LNCaP clone FGC (cell line): Measurements from ENCODE around the gene POLA1.

ENCODE experiments used
- DNase-seq: peaks from one replicate; pipeline ENCODE4 v3.0.0-alpha.2; 2011; ENCODE audit warnings: low read depth
- H3K4me3 ChIP-seq: 2 replicates; pipeline ENCODE4 v1.5.1; 2011; ENCODE audit warnings: mild to moderate bottlenecking, low read depth, low read length, control low read depth
- TF ChIP-seq, protein P1 (sequence below): IDR thresholded peaks from 2 replicates; pipeline ENCODE4 v1.5.1; 2012; ENCODE audit warnings: mild to moderate bottlenecking; ENCODE audit not compliant: control insufficient read depth, insufficient read depth; ENCODE audit errors: extremely low read depth

The POLA1 gene

DNA sequence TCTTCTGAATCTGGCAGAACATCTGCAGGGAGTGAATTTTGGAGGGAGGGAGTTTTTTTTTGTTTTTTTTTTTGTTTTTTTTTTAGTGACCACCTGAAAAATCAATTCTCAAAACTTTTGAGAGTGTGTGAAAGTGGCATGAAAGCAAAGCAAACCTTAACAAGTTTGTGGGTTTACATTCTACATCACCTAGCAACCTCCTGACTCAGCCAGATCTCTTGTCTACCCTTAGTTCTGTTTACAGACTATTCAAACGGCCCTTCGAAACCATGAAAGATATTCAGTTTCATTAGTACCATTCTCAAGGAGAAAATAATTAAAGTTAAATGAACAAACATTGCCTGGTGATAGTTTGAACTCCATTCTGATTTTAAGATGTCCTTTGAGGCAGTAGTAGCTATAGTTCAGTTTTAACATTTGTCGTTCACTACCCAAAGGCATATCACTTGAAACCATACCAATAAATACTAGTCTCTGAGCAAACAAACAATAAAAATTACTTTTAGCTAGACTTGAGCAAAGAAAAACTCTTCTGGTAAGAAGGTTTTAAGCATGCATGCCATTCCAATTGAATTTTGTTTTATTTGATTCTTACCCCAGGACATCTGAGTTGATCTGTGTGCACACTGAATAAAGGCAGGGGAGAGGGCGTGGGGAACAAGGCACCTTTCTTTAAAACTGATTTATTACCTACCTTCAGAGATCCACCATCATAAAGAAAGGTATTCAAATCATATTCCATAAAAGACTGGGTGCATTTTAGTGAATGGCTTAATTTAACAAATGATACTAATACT, 184.3 kb downstream of the POLA1 start:
- peak overlapping the region; percentile 25; the same call in 1 of the 2 replicates for H3K4me3 ChIP-seq
- no peak for DNase-seq

DNA sequence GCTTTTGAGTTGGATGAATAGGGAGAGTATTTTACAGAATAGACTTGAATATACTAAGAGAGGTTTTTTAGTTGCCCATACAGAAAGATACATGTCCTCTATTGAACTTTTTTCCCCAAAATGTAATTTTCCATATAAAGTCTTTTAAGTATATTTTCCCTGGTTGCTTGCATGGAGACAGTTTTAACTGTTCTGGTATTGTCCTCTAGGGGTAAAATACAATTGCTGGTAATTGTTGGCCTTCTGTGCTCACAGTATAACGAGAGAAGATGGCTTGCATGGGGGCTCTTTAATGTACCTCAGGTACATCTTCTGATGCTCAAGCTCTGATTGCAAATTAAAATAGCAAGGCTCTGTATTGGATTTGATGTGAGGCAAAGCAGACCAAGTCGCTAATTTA, 186.0 kb downstream of the POLA1 start:
- TF ChIP-seq, protein P1, sequence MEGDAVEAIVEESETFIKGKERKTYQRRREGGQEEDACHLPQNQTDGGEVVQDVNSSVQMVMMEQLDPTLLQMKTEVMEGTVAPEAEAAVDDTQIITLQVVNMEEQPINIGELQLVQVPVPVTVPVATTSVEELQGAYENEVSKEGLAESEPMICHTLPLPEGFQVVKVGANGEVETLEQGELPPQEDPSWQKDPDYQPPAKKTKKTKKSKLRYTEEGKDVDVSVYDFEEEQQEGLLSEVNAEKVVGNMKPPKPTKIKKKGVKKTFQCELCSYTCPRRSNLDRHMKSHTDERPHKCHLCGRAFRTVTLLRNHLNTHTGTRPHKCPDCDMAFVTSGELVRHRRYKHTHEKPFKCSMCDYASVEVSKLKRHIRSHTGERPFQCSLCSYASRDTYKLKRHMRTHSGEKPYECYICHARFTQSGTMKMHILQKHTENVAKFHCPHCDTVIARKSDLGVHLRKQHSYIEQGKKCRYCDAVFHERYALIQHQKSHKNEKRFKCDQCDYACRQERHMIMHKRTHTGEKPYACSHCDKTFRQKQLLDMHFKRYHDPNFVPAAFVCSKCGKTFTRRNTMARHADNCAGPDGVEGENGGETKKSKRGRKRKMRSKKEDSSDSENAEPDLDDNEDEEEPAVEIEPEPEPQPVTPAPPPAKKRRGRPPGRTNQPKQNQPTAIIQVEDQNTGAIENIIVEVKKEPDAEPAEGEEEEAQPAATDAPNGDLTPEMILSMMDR: no peak
- no peak for DNase-seq
- no peak overlapping the region for H3K4me3 ChIP-seq

More for the DNA sequence above, 184.3 kb downstream of the POLA1 start:
- TF ChIP-seq, protein P1: no peak

DNA sequence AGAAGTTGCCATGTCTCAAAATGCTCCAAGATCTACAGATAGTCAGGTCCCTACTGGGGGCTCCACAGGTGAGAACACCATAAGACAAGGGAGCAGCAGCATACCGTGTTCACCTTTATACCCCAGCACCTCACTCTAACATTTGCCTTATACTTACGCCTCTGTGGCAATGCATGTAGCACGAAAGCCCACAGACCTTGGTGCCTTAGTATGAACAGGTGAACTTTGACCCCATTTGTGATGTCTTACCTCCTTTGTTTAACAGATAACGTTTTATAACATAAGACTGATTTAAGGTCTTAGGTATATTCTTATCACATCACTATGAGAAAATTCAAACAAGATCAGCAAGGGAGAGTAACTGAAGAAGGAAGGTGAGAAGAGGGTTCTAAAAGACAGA, 193.2 kb downstream of the POLA1 start:
- TF ChIP-seq, protein P1: no peak
- H3K4me3 ChIP-seq: no peak overlapping the region
- DNase-seq: no peak

DNA sequence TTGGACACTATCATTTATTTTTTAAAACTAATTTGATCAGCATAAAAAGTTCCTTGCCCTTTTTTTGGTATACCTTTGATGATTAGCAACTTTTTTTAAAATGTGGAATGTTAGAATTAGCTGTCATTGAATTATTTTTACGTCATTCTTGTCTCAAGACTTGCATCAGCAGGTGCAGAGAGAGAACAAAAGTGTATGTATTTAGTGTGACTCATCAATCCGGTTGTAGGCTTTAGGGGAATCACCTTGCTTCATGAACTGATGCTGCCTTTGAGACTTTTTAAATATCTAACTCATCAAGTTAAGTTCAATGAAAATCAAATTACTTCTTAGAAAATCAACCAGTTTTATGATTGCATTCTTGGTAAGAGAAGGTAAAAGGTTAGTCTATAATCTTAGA, 197.0 kb downstream of the POLA1 start:
- no peak for DNase-seq
- TF ChIP-seq, protein P1: no peak
- H3K4me3 ChIP-seq: no peak overlapping the region

DNA sequence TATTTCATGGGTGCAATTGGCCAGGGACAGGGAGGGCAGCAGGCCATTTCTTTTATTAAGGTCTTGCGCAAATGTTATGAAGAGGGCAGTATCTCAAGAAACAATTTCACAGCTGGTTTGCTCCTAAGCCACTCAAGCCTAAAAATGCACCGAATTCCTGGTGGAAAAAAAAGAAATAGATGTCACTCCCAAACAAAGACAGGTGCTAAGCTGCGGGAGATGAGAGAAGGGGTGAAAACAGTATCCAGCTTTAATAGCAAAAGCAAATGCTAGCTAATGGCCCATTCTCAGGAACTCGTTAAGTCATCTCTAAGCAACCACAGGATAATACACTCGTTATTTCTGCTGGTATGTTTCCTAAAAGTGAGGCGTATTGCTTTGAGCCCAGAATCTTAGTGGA, 205.7 kb downstream of the POLA1 start:
- H3K4me3 ChIP-seq: no peak overlapping the region
- DNase-seq: no peak
- TF ChIP-seq, protein P1: no peak

DNA sequence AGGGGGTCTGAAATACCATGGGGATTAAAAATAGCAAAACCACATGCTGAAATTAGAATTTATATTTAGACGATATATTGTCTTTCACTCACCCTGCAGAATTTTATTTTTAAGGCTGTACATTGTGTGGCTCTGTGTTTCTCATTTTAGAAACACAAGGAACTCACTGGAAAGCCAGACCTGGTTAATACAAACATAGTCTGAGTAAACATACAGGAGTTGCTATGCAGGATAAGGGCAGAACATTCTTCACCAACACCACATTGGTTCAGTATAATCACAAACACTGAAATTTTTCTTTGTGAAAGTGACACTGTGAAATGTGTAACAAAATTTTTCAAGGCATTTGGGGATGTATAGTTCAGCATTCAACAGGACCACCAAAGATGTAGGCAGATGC, 206.5 kb downstream of the POLA1 start:
- DNase-seq: no peak
- TF ChIP-seq, protein P1: no peak
- H3K4me3 ChIP-seq: no peak overlapping the region

DNA sequence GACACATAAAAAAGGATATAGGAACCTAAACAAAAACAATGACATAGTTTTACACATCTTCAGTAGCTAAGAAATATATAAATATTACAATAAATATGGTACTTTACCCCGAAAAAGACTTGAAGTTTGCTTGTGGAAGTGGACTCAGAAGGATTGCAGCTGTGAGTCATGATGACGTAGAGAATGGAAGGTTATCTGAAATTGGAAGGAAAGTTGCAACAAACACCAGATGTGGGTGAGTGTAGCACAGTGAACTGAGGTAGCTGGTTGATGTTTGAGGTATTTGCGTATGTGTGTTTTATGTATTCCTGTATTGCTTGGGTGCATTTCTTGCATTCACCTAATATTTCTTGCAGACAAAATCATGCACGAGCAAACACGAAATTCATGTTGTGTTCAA, 209.1 kb downstream of the POLA1 start:
- TF ChIP-seq, protein P1: no peak
- DNase-seq: no peak
- H3K4me3 ChIP-seq: no peak overlapping the region
